Activated CD4-positive, alpha-beta T cell treated with anti-CD3 and anti-CD28 coated beads for 36 hours (primary cell): ENCODE data around the gene GOLGA6L9. TPM values are rescaled to one million over a fixed set of nuclear protein-coding genes. Genes with fewer than 3 reads are reported as not detected.
"Not testable (repeated sequence)": the region's sequence is repeated elsewhere in the genome, so short reads cannot be mapped to it uniquely, and the experiment has no call there.

Source experiments
- ATAC-seq: fragments of 200-7000 bp; cut with Tn5 transposase; one replicate; pipeline ENCODE4 v1.10.0; 2021; ENCODE audit warnings: mild to moderate bottlenecking, moderate library complexity
- CTCF ChIA-PET: fragments of 350-600 bp; sonication (Branson Sonifier 250); formaldehyde crosslinking; loops from one replicate; lab custom pipeline; 2021; ENCODE audit warnings: antibody characterized with exemption; lab: Charles Lee
- POLR2A ChIA-PET: fragments of 350-600 bp; sonication (Branson Sonifier 250); formaldehyde crosslinking; loops from one replicate; lab custom pipeline; 2021; ENCODE audit warnings: antibody characterized with exemption, inconsistent platforms; lab: Charles Lee
- DNase-seq: peaks from one replicate; pipeline ENCODE4 v3.0.0-alpha.2; 2020
- H3K27ac Mint-ChIP-seq: one replicate; pipeline ENCODE4 v1.8.0; 2021; ENCODE audit warnings: mixed read lengths
- H3K27me3 Mint-ChIP-seq: one replicate; pipeline ENCODE4 v1.8.0; 2021; ENCODE audit warnings: mixed read lengths
- H3K36me3 Mint-ChIP-seq: one replicate; pipeline ENCODE4 v1.8.0; 2021; ENCODE audit warnings: low read depth, mixed read lengths
- H3K4me1 Mint-ChIP-seq: one replicate; pipeline ENCODE4 v1.8.0; 2021; ENCODE audit warnings: mixed read lengths
- H3K4me3 Mint-ChIP-seq: one replicate; pipeline ENCODE4 v1.8.0; 2021; ENCODE audit warnings: mild to moderate bottlenecking, moderate library complexity, mixed read lengths
- H3K9me3 Mint-ChIP-seq: one replicate; pipeline ENCODE4 v1.8.0; 2021; ENCODE audit warnings: low read depth, mixed read lengths
- intact Hi-C, 2 experiments: fragments of 100-400 bp; cut with DNase I in 1 of 2; cut with micrococcal nuclease in 1 of 2; formaldehyde crosslinking; loops; one replicate each; pipeline versions ENCODE4 v1.14.2 to v1.15.1; 2022 to 2024; cut with DNase I, micrococcal nuclease
- total RNA-seq, 2 experiments: library from RNA; stranded (reverse); gene quantifications; one replicate each; pipeline ENCODE4 v1.2.3, GENCODE V29; 2021

GOLGA6L9 gene, protein sequence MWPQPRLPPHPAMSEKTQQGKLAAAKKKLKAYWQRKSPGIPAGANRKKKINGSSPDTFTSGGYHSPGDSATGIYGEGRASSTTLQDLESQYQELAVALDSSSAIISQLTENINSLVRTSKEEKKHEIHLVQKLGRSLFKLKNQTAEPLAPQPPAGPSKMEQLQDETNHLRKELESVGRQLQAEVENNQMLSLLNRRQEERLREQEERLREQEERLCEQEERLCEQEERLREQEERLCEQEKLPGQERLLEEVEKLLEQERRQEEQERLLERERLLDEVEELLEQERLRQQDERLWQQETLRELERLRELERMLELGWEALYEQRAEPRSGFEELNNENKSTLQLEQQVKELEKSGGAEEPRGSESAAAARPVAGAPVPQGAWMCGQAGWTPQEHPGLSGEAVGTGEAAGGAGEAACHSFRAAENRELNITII
- total RNA-seq, result 1 to 10 TPM; 2.1 to 2.2 TPM

GRCh38 chr15:82429693-82430092 lies at the start of gene GOLGA6L9:
GOLGA6L9 (plus strand) TSS chr15:82429816; CDS start chr15:82430080, 264 bp downstream.
- H3K27me3 Mint-ChIP-seq, ATAC-seq, H3K9me3 Mint-ChIP-seq, intact Hi-C loops, H3K27ac Mint-ChIP-seq, POLR2A ChIA-PET, H3K4me3 Mint-ChIP-seq, DNase-seq, H3K4me1 Mint-ChIP-seq, H3K36me3 Mint-ChIP-seq, CTCF ChIA-PET: not testable (repeated sequence)

- H3K4me3 Mint-ChIP-seq, H3K36me3 Mint-ChIP-seq, H3K4me1 Mint-ChIP-seq, ATAC-seq, DNase-seq, H3K27ac Mint-ChIP-seq, H3K27me3 Mint-ChIP-seq, CTCF ChIA-PET, POLR2A ChIA-PET, H3K9me3 Mint-ChIP-seq, intact Hi-C loops: not testable (repeated sequence)
These were observed 48.2 kb upstream of the GOLGA6L9 start for GRCh38 chr15:82381330-82381955.

DNA sequence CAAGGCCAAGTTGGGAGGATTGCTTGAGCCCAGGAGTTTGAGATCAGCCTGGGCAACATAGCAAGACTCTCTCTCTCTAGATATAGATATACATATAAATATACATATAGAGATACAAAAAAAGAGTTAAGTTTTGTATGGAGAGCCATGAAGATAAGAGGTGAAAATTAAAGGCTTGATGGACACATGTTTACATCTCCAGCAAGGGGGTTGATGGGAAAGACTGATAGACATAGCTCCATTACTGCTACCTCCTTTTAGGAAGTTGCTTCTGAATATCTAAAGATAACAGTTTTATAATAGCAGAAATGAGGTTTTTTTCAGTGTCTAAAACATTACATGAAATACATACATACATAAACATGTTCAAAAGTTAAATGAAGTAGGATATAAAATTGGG lies 42.4 kb upstream of the GOLGA6L9 start:
- CTCF ChIA-PET, H3K27me3 Mint-ChIP-seq, DNase-seq, H3K9me3 Mint-ChIP-seq, H3K4me3 Mint-ChIP-seq, ATAC-seq, H3K27ac Mint-ChIP-seq, H3K4me1 Mint-ChIP-seq, intact Hi-C loops, POLR2A ChIA-PET, H3K36me3 Mint-ChIP-seq: not testable (repeated sequence)

- POLR2A ChIA-PET, CTCF ChIA-PET, H3K27me3 Mint-ChIP-seq, DNase-seq, H3K36me3 Mint-ChIP-seq, ATAC-seq, H3K27ac Mint-ChIP-seq, H3K4me1 Mint-ChIP-seq, H3K9me3 Mint-ChIP-seq, intact Hi-C loops, H3K4me3 Mint-ChIP-seq: not testable (repeated sequence)
These were observed 39.5 kb upstream of the GOLGA6L9 start for GRCh38 chr15:82390152-82390551.

DNA sequence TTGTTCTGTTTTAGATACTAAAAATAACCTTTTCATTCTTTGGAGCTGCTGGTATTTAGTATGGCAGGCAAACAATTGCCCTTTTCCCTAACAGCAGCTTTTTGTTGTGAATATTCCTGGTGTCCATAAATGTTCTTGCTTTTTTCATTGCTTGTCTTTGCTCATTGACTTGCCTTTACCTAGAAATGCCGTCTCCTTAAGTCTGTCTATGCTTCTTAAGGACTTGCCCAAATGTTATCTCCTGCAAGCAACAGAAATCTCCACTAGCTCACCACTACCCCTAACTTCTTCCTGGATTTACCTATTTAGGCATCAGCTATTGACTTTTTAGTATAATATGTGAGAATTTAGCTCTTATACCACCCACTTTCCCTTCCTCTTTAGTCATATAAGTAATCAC lies 37.5 kb upstream of the GOLGA6L9 start:
- POLR2A ChIA-PET, CTCF ChIA-PET, intact Hi-C loops, DNase-seq, H3K36me3 Mint-ChIP-seq, H3K9me3 Mint-ChIP-seq, ATAC-seq, H3K4me3 Mint-ChIP-seq, H3K27me3 Mint-ChIP-seq, H3K4me1 Mint-ChIP-seq, H3K27ac Mint-ChIP-seq: not testable (repeated sequence)

DNA sequence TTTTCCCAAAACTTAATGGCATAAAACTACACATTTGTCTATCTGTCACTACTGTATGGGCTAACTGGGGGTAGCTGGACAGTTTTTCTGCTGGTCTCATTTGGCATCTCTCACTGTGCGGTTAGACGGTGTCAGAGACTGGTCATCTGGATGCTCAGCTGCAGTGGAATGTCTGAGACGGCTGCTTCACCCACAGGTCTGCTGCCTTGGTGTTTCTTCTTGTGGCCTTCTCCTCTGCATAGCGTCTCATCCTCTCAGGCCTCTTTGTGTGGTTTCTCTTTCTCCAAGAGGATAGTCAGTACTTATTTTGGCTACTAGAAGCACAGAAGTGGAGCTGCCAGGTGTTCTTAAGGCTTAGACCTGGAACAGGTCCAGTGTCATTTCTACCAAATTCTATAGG lies 35.9 kb upstream of the GOLGA6L9 start:
- DNase-seq (no peak), ATAC-seq (no peak)
- H3K27ac Mint-ChIP-seq, result no peak overlapping the region
- H3K4me3 Mint-ChIP-seq, result no peak overlapping the region
- H3K9me3 Mint-ChIP-seq, result no peaks in the 10 kb centered on the region
- intact Hi-C loops, result no loop called here
- no peaks in the 10 kb centered on the region for H3K27me3 Mint-ChIP-seq
- H3K4me1 Mint-ChIP-seq, result no peaks in the 10 kb centered on the region
- H3K36me3 Mint-ChIP-seq, result no peaks in the 10 kb centered on the region
- ChIA-PET CTCF (no interaction called here), POLR2A (no interaction called here)

DNA sequence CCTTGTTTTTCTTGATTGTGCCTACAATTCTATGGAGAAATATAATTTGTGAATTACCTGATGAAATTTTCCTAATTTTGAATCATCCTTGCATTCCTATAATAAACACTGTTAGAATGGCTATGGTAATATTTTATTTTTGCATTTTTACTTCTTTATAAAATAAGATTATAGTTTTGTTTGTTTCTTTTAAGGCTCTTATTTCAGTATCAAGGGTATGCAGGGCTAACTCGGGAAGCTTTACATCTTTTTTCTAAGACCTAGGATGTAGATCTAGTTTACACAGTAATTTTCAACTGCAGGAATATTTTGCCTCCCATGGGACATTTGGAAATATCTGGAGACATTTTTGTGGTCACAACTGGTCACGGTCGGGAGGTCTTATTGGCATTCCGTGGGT lies 33.8 kb upstream of the GOLGA6L9 start:
- CTCF ChIA-PET, ATAC-seq, H3K27ac Mint-ChIP-seq, H3K4me3 Mint-ChIP-seq, H3K4me1 Mint-ChIP-seq, POLR2A ChIA-PET, DNase-seq, intact Hi-C loops, H3K9me3 Mint-ChIP-seq, H3K27me3 Mint-ChIP-seq, H3K36me3 Mint-ChIP-seq: not testable (repeated sequence)

GRCh38 chr15:82397817-82398216 lies 31.8 kb upstream of the GOLGA6L9 start:
- ATAC-seq (no peak), DNase-seq (no peak)
- H3K4me1 Mint-ChIP-seq, result peaks cover 2% of the 10 kb centered on the region
- no peak overlapping the region for H3K27ac Mint-ChIP-seq
- no peak overlapping the region for H3K4me3 Mint-ChIP-seq
- no peaks in the 10 kb centered on the region for H3K27me3 Mint-ChIP-seq
- POLR2A ChIA-PET, result no interaction called here
- CTCF ChIA-PET, result no interaction called here
- intact Hi-C loops, result no loop called here
- no peaks in the 10 kb centered on the region for H3K9me3 Mint-ChIP-seq
- no peaks in the 10 kb centered on the region for H3K36me3 Mint-ChIP-seq

DNA sequence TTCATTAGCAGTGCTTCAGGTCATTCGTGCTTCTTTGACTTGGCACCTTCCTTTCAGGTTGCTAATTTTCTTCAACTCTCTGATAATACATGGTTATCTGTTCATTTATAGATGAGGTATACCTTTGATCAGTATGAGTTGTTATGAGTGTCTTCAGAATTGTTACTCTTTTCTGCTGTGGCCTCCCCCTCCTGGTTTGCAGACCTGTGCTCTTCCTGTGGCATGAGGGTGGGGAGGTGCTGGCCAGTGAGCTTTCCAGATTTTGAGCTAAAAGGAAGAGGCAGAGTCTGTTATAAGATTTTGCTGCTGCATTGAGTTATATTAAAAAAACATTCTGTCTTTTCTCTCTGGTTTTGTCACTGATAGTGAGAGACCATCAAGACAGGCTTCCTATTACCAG lies 30.8 kb upstream of the GOLGA6L9 start:
- no peaks in the 10 kb centered on the region for H3K9me3 Mint-ChIP-seq
- H3K4me1 Mint-ChIP-seq, result peaks cover 2% of the 10 kb centered on the region
- intact Hi-C loops, result no loop called here
- no peaks in the 10 kb centered on the region for H3K27me3 Mint-ChIP-seq
- no peaks in the 10 kb centered on the region for H3K36me3 Mint-ChIP-seq
- DNase-seq, result no peak
- no peak overlapping the region for H3K27ac Mint-ChIP-seq
- ChIA-PET POLR2A (no interaction called here), CTCF (no interaction called here)
- no peak for ATAC-seq
- H3K4me3 Mint-ChIP-seq, result no peak overlapping the region

GRCh38 chr15:82399366-82400103 lies 30.1 kb upstream of the GOLGA6L9 start:
- H3K36me3 Mint-ChIP-seq, intact Hi-C loops, DNase-seq, ATAC-seq, POLR2A ChIA-PET, CTCF ChIA-PET, H3K9me3 Mint-ChIP-seq, H3K4me1 Mint-ChIP-seq, H3K4me3 Mint-ChIP-seq, H3K27ac Mint-ChIP-seq, H3K27me3 Mint-ChIP-seq: not testable (repeated sequence)

DNA sequence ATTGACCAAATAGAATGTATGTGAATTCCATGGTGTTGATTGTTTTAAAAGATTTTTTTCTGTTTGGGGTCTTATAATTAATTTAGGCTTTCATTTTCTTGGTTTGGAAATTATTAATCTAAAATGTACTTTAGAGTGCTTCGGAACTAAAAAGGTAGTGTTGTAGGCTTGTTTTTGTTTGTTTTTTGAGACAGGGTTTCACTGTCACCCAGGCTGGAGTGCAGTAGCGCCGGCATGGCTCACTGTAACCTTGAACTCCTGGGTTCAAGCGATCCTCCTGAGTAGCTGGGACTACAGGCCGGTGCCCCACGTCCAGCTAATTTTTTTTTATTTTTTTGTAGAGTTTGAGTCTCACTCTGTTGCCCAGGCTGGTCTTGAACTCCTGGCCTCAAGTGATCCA lies 27.7 kb upstream of the GOLGA6L9 start:
- CTCF ChIA-PET, POLR2A ChIA-PET, DNase-seq, H3K4me3 Mint-ChIP-seq, H3K4me1 Mint-ChIP-seq, H3K27ac Mint-ChIP-seq, ATAC-seq, H3K9me3 Mint-ChIP-seq, H3K27me3 Mint-ChIP-seq, H3K36me3 Mint-ChIP-seq, intact Hi-C loops: not testable (repeated sequence)
